Subcutaneous adipose tissue (tissue), 4 donors: ENCODE results near the gene PLXNA4. TPM values are rescaled to one million over a fixed set of nuclear protein-coding genes. Genes with fewer than 3 reads are reported as not detected.

Source experiments
- total RNA-seq, 4 donors: library from RNA; depleted of rRNA; stranded (reverse); fragments of >200 nt; gene quantifications; one replicate each; pipeline ENCODE4 v1.1.0, GENCODE V29; 2016
- TF ChIP-seq, protein P1 (sequence below): fragments of 450-650 bp; IDR thresholded peaks from one replicate; pipeline ENCODE4 v1.5.1; 2016; ENCODE audit warnings: low read depth, mild to moderate bottlenecking, control low read depth, antibody characterized with exemption, moderate library complexity

PLXNA4 gene
- total RNA-seq, 4 donors from 2014 or later: 30.2 to 112 (median 54.6) TPM

- TF ChIP-seq, protein P1, sequence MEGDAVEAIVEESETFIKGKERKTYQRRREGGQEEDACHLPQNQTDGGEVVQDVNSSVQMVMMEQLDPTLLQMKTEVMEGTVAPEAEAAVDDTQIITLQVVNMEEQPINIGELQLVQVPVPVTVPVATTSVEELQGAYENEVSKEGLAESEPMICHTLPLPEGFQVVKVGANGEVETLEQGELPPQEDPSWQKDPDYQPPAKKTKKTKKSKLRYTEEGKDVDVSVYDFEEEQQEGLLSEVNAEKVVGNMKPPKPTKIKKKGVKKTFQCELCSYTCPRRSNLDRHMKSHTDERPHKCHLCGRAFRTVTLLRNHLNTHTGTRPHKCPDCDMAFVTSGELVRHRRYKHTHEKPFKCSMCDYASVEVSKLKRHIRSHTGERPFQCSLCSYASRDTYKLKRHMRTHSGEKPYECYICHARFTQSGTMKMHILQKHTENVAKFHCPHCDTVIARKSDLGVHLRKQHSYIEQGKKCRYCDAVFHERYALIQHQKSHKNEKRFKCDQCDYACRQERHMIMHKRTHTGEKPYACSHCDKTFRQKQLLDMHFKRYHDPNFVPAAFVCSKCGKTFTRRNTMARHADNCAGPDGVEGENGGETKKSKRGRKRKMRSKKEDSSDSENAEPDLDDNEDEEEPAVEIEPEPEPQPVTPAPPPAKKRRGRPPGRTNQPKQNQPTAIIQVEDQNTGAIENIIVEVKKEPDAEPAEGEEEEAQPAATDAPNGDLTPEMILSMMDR: no peak
These were observed 44.7 kb downstream of the PLXNA4 start for GRCh38 chr7:132531562-132531961.

- TF ChIP-seq, protein P1: no peak
These were observed 47.6 kb downstream of the PLXNA4 start for GRCh38 chr7:132528695-132529094.

GRCh38 chr7:132527467-132528410 is 48.5 kb downstream of the PLXNA4 start:
- TF ChIP-seq, protein P1: no peak

- TF ChIP-seq, protein P1: no peak
These were observed 50.0 kb downstream of the PLXNA4 start for GRCh38 chr7:132526111-132526740.

- TF ChIP-seq, protein P1: no peak
These were observed 54.8 kb downstream of the PLXNA4 start for GRCh38 chr7:132521423-132521822.

- TF ChIP-seq, protein P1: no peak
These were observed 55.5 kb downstream of the PLXNA4 start for GRCh38 chr7:132520591-132521280.

DNA sequence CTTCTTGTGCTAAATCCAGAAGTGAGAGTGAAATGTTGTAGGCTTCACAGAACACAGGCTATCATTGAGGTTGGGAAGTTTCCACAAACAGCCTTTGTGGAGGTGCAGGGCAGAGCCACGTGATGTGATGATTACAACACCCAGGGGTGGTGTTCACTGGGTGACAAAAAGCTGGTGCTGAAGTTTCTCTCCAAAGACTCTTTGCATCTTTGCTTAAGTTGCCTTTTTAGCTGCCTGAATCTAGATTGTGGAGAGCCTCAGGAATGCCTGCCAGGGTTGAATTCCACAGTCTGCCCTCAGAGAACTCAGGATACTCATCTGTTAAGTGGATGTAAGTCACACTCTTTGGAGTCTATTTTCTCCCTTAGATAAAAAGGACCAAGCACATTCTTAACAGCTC is 56.3 kb downstream of the PLXNA4 start:
- TF ChIP-seq, protein P1: no peak
